Activated naive CD8-positive, alpha-beta T cell treated with anti-CD3 and anti-CD28 coated beads for 36 hours (primary cell): ENCODE results near the gene MLLT6. TPM values are rescaled to one million over a fixed set of nuclear protein-coding genes. Genes with fewer than 3 reads are reported as not detected.

Experiments used
- DNase-seq: peaks from one replicate; pipeline ENCODE4 v3.0.0; 2021
- H3K27ac Mint-ChIP-seq: one replicate; pipeline ENCODE4 v1.8.0; 2022; ENCODE audit warnings: mild to moderate bottlenecking, moderate library complexity, mixed read lengths
- H3K27me3 Mint-ChIP-seq: one replicate; pipeline ENCODE4 v1.8.0; 2022; ENCODE audit warnings: mild to moderate bottlenecking, mixed read lengths
- H3K36me3 Mint-ChIP-seq: one replicate; pipeline ENCODE4 v1.8.0; 2021; ENCODE audit warnings: mild to moderate bottlenecking, mixed read lengths
- H3K4me1 Mint-ChIP-seq: one replicate; pipeline ENCODE4 v1.8.0; 2021; ENCODE audit warnings: mixed read lengths
- H3K4me3 Mint-ChIP-seq: one replicate; pipeline ENCODE4 v1.8.0; 2022; ENCODE audit warnings: mild to moderate bottlenecking, moderate library complexity, mixed read lengths
- H3K9me3 Mint-ChIP-seq: one replicate; pipeline ENCODE4 v1.8.0; 2022; ENCODE audit warnings: mixed read lengths
- total RNA-seq, 2 experiments: library from RNA; stranded (reverse); gene quantifications; one replicate each; pipeline ENCODE4 v1.2.3, GENCODE V29; 2021

MLLT6 gene
- total RNA-seq, 2 experiments from 2014 or later: 125 to 130 TPM

GRCh38 chr17:38747463-38748148 lies 42.5 kb downstream of the MLLT6 start:
- no peak overlapping the region for H3K27ac Mint-ChIP-seq
- peaks cover 1% of the 10 kb centered on the region for H3K9me3 Mint-ChIP-seq
- H3K4me3 Mint-ChIP-seq: peak overlapping the region; percentile 76
- peaks cover 33% of the 10 kb centered on the region for H3K4me1 Mint-ChIP-seq
- H3K27me3 Mint-ChIP-seq: peaks cover 68% of the 10 kb centered on the region
- no peak for DNase-seq
- peaks cover 5% of the 10 kb centered on the region for H3K36me3 Mint-ChIP-seq

GRCh38 chr17:38748149-38748891 lies 43.2 kb downstream of the MLLT6 start, which contains the start of gene PCGF2:
PCGF2 (minus strand) TSS chr17:38748336; CDS start chr17:38740402, 7,934 bp downstream.
- Mint-ChIP-seq H3K4me3 (peak within 1 kb of the TSS; percentile 76), H3K36me3 (peaks cover 10% of the 10 kb centered on the region), H3K27ac (no peak within 1 kb of the TSS), H3K4me1 (peaks cover 34% of the 10 kb centered on the region), H3K27me3 (peaks cover 68% of the 10 kb centered on the region), H3K9me3 (peaks cover 1% of the 10 kb centered on the region)
- DNase-seq: no peak

GRCh38 chr17:38748892-38749222 lies 43.8 kb downstream of the MLLT6 start:
- H3K9me3 Mint-ChIP-seq: peaks cover 1% of the 10 kb centered on the region
- H3K4me3 Mint-ChIP-seq: no peak overlapping the region
- peaks cover 16% of the 10 kb centered on the region for H3K36me3 Mint-ChIP-seq
- no peak overlapping the region for H3K27ac Mint-ChIP-seq
- no peak for DNase-seq
- peaks cover 66% of the 10 kb centered on the region for H3K27me3 Mint-ChIP-seq
- H3K4me1 Mint-ChIP-seq: peaks cover 38% of the 10 kb centered on the region

- peaks cover 18% of the 10 kb centered on the region for H3K36me3 Mint-ChIP-seq
- peaks cover 39% of the 10 kb centered on the region for H3K4me1 Mint-ChIP-seq
- peaks cover 1% of the 10 kb centered on the region for H3K9me3 Mint-ChIP-seq
- no peak for DNase-seq
- H3K27me3 Mint-ChIP-seq: peaks cover 60% of the 10 kb centered on the region
- peak overlapping the region; percentile 58 for H3K4me3 Mint-ChIP-seq
- H3K27ac Mint-ChIP-seq: no peak overlapping the region
These were observed 44.4 kb downstream of the MLLT6 start for GRCh38 chr17:38749223-38750043.

GRCh38 chr17:38750044-38750311 lies 44.9 kb downstream of the MLLT6 start:
- H3K4me1 Mint-ChIP-seq: peaks cover 42% of the 10 kb centered on the region
- peaks cover 54% of the 10 kb centered on the region for H3K27me3 Mint-ChIP-seq
- peaks cover 22% of the 10 kb centered on the region for H3K36me3 Mint-ChIP-seq
- H3K9me3 Mint-ChIP-seq: peaks cover 1% of the 10 kb centered on the region
- H3K27ac Mint-ChIP-seq: no peak overlapping the region
- peak overlapping the region; percentile 58 for H3K4me3 Mint-ChIP-seq
- no peak for DNase-seq

GRCh38 chr17:38750312-38751121 lies 45.4 kb downstream of the MLLT6 start:
- Mint-ChIP-seq H3K9me3 (peaks cover 1% of the 10 kb centered on the region), H3K4me1 (peaks cover 42% of the 10 kb centered on the region), H3K27me3 (peaks cover 51% of the 10 kb centered on the region), H3K27ac (no peak overlapping the region), H3K4me3 (peak overlapping the region; percentile 98), H3K36me3 (peaks cover 23% of the 10 kb centered on the region)
- no peak for DNase-seq

- peaks cover 43% of the 10 kb centered on the region for H3K27me3 Mint-ChIP-seq
- H3K27ac Mint-ChIP-seq: peak overlapping the region; percentile 97
- H3K9me3 Mint-ChIP-seq: peaks cover 1% of the 10 kb centered on the region
- peaks cover 23% of the 10 kb centered on the region for H3K36me3 Mint-ChIP-seq
- no peak for DNase-seq
- H3K4me1 Mint-ChIP-seq: peaks cover 44% of the 10 kb centered on the region
- H3K4me3 Mint-ChIP-seq: peak overlapping the region; percentile 98
These were observed 46.2 kb downstream of the MLLT6 start for GRCh38 chr17:38751144-38751807.

- peak overlapping the region; percentile 98 for H3K4me3 Mint-ChIP-seq
- H3K4me1 Mint-ChIP-seq: peaks cover 40% of the 10 kb centered on the region
- DNase-seq: peak; percentile 81
- peaks cover 37% of the 10 kb centered on the region for H3K27me3 Mint-ChIP-seq
- peak overlapping the region; percentile 97 for H3K27ac Mint-ChIP-seq
- H3K36me3 Mint-ChIP-seq: peaks cover 23% of the 10 kb centered on the region
- H3K9me3 Mint-ChIP-seq: peaks cover 1% of the 10 kb centered on the region
These were observed 46.8 kb downstream of the MLLT6 start for GRCh38 chr17:38751808-38752307.

GRCh38 chr17:38752308-38753070 lies 47.4 kb downstream of the MLLT6 start, which contains the start of gene PSMB3:
PSMB3 (plus strand) TSS chr17:38752741; CDS start chr17:38752827, 86 bp downstream.
- peak; percentile 97 for DNase-seq
- Mint-ChIP-seq H3K4me1 (peaks cover 39% of the 10 kb centered on the region), H3K27ac (peak within 1 kb of the TSS; percentile 97), H3K27me3 (peaks cover 36% of the 10 kb centered on the region), H3K9me3 (peaks cover 1% of the 10 kb centered on the region), H3K4me3 (peak within 1 kb of the TSS; percentile 98), H3K36me3 (peaks cover 23% of the 10 kb centered on the region)

- no peak for DNase-seq
- Mint-ChIP-seq H3K27ac (peak overlapping the region; percentile 97), H3K36me3 (peaks cover 23% of the 10 kb centered on the region), H3K4me3 (peak overlapping the region; percentile 98), H3K9me3 (peaks cover 1% of the 10 kb centered on the region), H3K4me1 (peaks cover 39% of the 10 kb centered on the region), H3K27me3 (peaks cover 32% of the 10 kb centered on the region)
These were observed 48.0 kb downstream of the MLLT6 start for GRCh38 chr17:38753071-38753506.

GRCh38 chr17:38761612-38762011 lies 56.5 kb downstream of the MLLT6 start:
- DNase-seq: peak; percentile 29
- Mint-ChIP-seq H3K4me1 (peaks cover 2% of the 10 kb centered on the region), H3K27me3 (no peaks in the 10 kb centered on the region), H3K27ac (peak overlapping the region; percentile 8), H3K36me3 (peaks cover 26% of the 10 kb centered on the region), H3K4me3 (no peak overlapping the region), H3K9me3 (no peaks in the 10 kb centered on the region)

- H3K27ac Mint-ChIP-seq: no peak overlapping the region
- no peak overlapping the region for H3K4me3 Mint-ChIP-seq
- peaks cover 2% of the 10 kb centered on the region for H3K4me1 Mint-ChIP-seq
- no peak for DNase-seq
- H3K27me3 Mint-ChIP-seq: no peaks in the 10 kb centered on the region
- H3K36me3 Mint-ChIP-seq: peaks cover 30% of the 10 kb centered on the region
- H3K9me3 Mint-ChIP-seq: no peaks in the 10 kb centered on the region
These were observed 57.2 kb downstream of the MLLT6 start for GRCh38 chr17:38762231-38762630.

GRCh38 chr17:38766341-38766740 lies 61.3 kb downstream of the MLLT6 start:
- Mint-ChIP-seq H3K4me3 (no peak overlapping the region), H3K27ac (no peak overlapping the region), H3K9me3 (no peaks in the 10 kb centered on the region), H3K36me3 (peaks cover 20% of the 10 kb centered on the region), H3K4me1 (no peaks in the 10 kb centered on the region), H3K27me3 (no peaks in the 10 kb centered on the region)
- DNase-seq: no peak
